GM19043 (cell line): Measurements from ENCODE around the gene CARS1.

Experiments
- ATAC-seq: cut with Tn5 transposase; IDR thresholded peaks from one replicate; pipeline ENCODE4 v1.9.1; 2021; ENCODE audit warnings: low read depth; ENCODE audit not compliant: unreplicated experiment

Gene CARS1

GRCh38 chr11:2968341-2968900 lies 88.8 kb downstream of the CARS1 start:
- no peak for ATAC-seq

DNA sequence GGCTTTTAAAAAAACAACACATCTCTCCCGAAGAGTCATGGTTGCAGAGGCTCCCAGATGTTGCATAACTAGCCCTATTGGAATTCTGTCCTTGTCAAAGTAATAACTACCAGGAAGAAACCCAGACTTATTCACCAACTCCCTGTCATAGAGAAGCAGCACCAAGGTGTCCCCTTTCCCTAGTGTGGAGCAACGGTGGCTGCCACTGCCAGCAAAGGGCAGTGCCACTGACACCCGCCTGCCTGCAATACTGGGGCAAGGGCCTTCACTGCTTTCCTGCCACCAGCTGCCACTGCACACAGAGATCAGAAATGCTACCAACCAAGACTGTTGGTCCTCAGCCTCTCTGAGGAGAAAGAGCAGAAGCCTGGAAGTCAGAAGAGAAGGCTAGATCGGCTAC lies 92.4 kb downstream of the CARS1 start:
- ATAC-seq, result no peak

DNA sequence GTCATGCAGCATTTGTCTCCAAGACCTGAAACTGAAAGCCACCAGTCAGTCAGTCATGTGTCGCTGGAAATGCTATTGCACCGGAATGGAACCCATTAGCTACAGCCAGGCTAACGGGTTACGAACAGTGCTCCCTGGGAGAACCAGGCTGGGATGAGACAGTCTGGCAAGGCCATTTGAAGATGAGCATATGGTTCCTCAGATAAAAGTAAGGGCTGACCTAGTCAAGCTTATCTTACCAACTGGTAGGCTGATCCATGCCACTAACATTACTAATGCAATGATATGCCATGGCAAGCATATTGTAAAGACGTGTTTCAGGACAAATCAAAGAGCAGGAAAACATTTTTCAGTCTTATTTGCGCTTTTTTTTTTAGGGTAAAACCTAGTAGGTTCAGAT lies 93.5 kb downstream of the CARS1 start:
- ATAC-seq, result no peak

- no peak for ATAC-seq
These were observed 94.0 kb downstream of the CARS1 start for GRCh38 chr11:2963112-2963754.

- no peak for ATAC-seq
These were observed 96.1 kb downstream of the CARS1 start for GRCh38 chr11:2961080-2961479.

DNA sequence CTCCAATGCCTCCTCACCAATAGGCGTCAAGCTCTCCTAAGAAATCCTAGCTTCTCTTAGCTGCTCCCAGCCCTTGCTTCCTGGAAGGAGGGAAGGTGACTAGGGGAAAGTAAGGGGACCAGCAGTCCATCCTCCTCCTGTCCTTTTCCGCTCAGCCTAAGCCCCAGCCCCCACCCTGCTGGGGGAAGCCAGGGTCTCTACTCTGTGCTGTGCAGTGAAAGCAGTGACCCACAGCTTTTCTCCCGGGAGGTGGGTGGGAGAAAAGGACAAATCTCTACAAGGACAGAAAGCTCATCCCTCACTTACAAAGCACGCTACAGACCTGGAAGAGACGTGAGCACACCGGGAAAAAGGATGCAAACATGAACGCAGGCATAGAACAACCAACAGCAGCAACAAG lies 97.1 kb downstream of the CARS1 start:
- ATAC-seq, result no peak

DNA sequence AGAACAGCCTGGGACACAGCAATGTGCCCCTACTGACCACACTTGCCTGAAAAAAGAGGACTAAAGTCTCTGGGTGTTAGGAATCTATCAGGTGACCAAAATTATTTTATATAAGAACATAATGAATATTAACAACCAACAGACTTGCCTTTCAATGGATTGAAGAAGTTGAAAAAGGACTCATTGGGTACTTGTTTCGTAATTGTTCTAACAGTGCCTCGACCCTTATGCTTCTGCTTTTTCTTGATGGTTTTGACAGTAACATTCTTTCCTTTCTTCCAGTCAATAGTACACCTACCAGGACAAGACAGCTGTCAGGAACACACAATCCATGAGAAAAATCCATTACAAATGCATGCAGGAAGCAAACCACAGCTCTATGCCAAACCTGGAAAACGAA lies 99.0 kb downstream of the CARS1 start:
- no peak for ATAC-seq

- no peak for ATAC-seq
These were observed 101.2 kb downstream of the CARS1 start for GRCh38 chr11:2955906-2956476.

DNA sequence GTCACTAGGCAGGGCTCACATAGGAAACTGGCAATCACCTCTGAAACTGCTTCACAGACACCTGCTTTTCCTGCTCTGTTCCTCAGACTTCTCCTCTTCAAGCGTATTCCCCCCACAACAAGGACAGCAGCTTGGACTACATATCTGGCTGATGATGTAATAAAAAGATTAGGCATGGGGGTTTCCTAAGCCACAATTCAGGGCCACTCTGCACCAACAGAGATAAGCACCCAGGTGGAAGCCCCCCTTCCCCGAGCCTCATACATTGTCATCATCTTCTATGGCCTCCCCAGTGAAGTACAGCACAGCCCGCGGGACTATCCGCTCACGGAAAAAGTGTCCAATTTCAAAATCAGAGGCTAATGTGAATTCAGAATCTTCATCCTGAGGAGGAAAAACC lies 103.0 kb downstream of the CARS1 start:
- no peak for ATAC-seq

GRCh38 chr11:2952290-2952689 lies 104.9 kb downstream of the CARS1 start:
- no peak for ATAC-seq

- no peak for ATAC-seq
These were observed 105.8 kb downstream of the CARS1 start for GRCh38 chr11:2951231-2952110.
